Transverse colon (tissue), 4 donors: ENCODE results near the gene KIAA1755.

ENCODE experiments used
- POLR2A ChIP-seq: fragments of 450-650 bp; IDR thresholded peaks from one replicate; pipeline ENCODE4 v1.6.1; 2016; ENCODE audit warnings: antibody characterized with exemption, mild to moderate bottlenecking, moderate library complexity
- POLR2AphosphoS5 ChIP-seq, 3 donors: sonication (generic); formaldehyde crosslinking; IDR thresholded peaks; one replicate each; pipeline ENCODE4 v1.6.1; 2016; ENCODE audit warnings: antibody characterized with exemption in 3 of 3
- TF ChIP-seq, protein P1 (sequence below), 5 experiments: fragments of 200-600 bp in 3 of 5; fragments of 450-650 bp in 2 of 5; sonication (generic) in 3 of 5; IDR thresholded peaks; 1 replicate in 2 of 5; 2 replicates in 3 of 5; pipeline ENCODE4 v1.5.1; 2016 to 2017; ENCODE audit warnings: antibody characterized with exemption in 5 of 5, inconsistent platforms in 3 of 5, mild to moderate bottlenecking in 2 of 5, moderate library complexity in 1 of 5

- TF ChIP-seq, protein P1, sequence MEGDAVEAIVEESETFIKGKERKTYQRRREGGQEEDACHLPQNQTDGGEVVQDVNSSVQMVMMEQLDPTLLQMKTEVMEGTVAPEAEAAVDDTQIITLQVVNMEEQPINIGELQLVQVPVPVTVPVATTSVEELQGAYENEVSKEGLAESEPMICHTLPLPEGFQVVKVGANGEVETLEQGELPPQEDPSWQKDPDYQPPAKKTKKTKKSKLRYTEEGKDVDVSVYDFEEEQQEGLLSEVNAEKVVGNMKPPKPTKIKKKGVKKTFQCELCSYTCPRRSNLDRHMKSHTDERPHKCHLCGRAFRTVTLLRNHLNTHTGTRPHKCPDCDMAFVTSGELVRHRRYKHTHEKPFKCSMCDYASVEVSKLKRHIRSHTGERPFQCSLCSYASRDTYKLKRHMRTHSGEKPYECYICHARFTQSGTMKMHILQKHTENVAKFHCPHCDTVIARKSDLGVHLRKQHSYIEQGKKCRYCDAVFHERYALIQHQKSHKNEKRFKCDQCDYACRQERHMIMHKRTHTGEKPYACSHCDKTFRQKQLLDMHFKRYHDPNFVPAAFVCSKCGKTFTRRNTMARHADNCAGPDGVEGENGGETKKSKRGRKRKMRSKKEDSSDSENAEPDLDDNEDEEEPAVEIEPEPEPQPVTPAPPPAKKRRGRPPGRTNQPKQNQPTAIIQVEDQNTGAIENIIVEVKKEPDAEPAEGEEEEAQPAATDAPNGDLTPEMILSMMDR (IDR thresholded peaks at IDR 0.05): no peak
- TF ChIP-seq POLR2A: no peak
- no peak for TF ChIP-seq POLR2AphosphoS5 (IDR thresholded peaks at IDR 0.05)
Observed at GRCh38 chr20:38300438-38300837, 39.9 kb upstream of the KIAA1755 start.
